GM21529 (cell line): ENCODE results near the gene HLCS.

Experiments used
- ATAC-seq: cut with Tn5 transposase; IDR thresholded peaks from one replicate; pipeline ENCODE4 v1.9.1; 2021; ENCODE audit not compliant: unreplicated experiment

The HLCS gene

GRCh38 chr21:36916718-36917117 is 49.8 kb downstream of the HLCS start:
- ATAC-seq, result no peak

GRCh38 chr21:36915696-36916245 is 50.7 kb downstream of the HLCS start:
- ATAC-seq, result no peak

DNA sequence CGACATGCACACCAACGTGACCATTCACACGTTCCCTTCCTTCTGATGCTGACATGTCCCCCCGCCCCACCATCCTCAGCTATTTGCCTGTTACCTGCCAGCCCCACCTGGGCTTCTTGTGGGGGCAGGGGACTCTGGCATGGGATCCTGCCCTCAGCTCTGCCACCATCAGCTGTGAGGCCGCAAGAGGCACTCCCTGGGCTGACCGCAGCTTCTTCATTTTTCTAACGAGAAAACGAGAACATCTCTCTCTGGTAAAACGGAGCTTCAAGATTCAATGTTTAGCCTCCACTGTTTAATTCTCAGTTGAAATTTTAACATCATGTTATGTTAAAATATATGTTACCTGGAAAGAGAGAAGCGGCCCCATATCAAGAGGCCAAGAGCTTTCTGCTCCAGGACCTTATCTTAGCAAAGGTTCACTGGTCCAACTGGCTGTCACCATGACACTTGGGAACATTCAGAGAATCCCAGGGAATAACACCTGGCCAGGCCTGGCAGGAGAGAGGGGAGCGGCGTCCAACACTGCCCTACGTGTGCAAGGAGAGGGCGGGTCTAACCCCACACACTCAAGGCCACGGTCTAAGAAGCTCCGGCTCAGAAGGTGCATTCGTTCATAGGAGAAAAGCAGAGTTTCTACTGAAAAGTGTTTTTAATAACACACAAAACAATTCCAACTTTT is 51.3 kb downstream of the HLCS start:
- no peak for ATAC-seq

- no peak for ATAC-seq
Observed at GRCh38 chr21:36914244-36915013, 52.0 kb downstream of the HLCS start.

DNA sequence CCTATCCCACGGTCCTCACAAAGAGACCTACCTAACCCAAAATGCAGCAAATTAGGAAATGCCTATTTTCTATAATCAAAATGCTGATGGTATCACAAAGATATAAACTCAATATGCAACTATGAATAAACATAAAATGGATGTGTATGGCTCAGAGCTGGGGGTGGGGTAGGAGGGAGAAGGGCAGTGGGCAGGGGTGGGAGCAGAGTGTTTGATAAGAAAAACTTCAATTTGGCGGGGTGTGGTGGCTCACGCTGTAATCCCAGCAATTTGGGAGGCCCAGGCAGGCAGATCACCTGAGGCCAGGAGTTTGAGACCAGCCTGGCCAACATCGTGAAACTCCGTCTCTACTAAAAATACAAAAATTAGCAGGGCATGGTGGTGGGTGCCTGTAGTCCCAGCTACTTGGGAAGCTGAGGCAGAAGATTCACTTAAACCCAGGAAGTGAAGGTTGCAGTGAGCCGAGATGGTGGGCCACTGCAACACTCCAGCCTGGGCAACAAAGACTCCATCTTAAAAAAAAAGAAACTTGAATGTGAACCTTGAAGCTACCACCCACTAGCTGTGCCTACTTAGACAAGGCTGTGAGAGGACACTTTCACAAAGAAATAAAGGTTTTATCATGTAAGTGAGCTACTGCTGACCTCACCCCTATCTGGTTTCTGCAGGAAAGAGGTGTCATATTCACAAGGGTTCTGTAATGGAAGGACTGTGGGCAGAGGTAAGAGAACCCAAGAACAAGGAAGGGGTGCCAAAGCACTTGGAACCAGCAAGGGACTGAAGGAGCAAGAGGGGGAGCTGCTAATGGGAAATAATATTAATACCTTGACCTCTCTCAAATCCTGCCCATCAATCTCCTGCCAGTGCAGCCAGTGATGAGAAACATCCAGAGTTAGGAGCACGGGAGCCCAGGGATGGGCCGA is 53.0 kb downstream of the HLCS start:
- ATAC-seq, result no peak

DNA sequence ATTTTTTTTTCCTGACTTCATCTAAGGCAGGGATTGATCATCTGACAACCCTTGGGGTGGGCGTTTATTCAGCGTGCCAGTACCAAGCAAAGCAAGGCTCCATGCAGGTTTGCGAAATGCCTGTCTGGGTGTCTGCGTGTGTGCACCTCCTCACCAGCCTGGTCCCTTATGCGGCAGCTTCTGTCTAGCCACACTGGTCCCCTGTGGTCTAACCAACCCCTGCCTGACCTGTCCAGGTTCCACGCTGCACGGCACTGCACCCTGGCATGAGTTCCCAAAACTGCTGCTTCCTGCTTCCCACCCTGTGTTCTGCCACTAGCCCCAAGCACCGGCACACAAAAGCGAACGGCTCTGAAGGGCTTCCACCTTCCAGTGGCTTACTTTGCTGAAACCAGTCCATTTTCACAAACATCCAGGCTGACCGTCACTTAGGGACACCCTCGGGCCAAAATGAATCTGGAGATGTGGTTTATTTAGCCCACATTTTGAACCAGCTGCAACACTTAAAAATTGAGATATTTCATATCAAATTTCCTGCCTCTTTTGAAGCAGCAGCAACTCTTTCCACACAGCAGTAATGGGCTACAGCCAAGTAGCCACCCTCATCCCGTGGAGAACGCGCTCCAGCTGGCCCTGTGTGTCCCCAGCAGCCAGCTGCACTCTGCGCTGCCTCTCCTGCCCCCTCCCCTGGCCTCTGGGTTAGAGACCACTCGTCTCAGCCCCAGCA is 55.7 kb downstream of the HLCS start:
- no peak for ATAC-seq

- ATAC-seq, result no peak
Observed at GRCh38 chr21:36909901-36910561, 56.4 kb downstream of the HLCS start.

- ATAC-seq, result no peak
Observed at GRCh38 chr21:36909423-36909822, 57.0 kb downstream of the HLCS start.

GRCh38 chr21:36908260-36908908 is 58.1 kb downstream of the HLCS start:
- ATAC-seq, result no peak

- no peak for ATAC-seq
Observed at GRCh38 chr21:36904093-36904666, 62.3 kb downstream of the HLCS start.

GRCh38 chr21:36902793-36903192 is 63.7 kb downstream of the HLCS start:
- no peak for ATAC-seq

GRCh38 chr21:36902331-36902730 is 64.1 kb downstream of the HLCS start:
- ATAC-seq, result no peak

DNA sequence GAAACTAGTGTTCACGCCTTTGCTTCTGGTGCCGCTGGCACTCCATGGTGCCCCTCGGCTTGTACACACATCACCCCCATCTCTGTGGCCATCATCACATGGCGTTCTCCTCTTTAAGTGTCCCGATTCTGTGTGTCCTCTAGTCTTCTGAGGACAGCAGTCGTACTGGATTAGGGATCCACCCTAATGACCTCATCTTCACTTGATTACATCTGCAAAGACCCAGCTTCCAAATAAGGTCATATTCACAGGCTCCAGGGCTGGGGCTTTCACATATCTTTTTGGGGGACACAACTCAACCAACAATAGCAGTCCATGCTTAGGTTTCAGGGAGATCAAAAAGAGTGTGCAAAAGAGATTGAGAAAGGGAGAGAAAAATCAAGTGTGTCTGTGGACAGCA is 64.9 kb downstream of the HLCS start:
- no peak for ATAC-seq

GRCh38 chr21:36893581-36893980 is 72.9 kb downstream of the HLCS start:
- no peak for ATAC-seq

GRCh38 chr21:36892201-36892600 is 74.3 kb downstream of the HLCS start:
- no peak for ATAC-seq

GRCh38 chr21:36891692-36892091 is 74.8 kb downstream of the HLCS start:
- ATAC-seq, result no peak

DNA sequence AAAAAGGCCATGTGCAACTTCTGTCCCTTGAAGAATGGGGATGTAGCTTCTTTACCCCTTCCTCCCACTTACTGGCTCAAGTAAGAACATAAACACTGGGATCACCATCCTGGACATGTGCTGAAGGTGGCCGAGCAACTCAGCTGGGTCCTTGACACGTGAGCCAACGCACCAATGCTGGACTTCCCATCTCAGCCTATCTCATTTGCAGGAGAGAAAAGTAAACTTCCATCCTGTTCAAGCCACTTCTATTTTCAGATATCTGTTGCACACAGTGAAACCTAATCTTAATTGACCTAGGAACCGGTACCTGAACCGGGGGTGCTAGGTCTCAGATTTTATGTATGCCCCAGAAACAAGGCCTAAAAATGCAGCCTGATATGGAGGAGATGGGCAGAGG is 75.3 kb downstream of the HLCS start:
- ATAC-seq, result no peak

GRCh38 chr21:36890086-36890485 is 76.4 kb downstream of the HLCS start:
- no peak for ATAC-seq

DNA sequence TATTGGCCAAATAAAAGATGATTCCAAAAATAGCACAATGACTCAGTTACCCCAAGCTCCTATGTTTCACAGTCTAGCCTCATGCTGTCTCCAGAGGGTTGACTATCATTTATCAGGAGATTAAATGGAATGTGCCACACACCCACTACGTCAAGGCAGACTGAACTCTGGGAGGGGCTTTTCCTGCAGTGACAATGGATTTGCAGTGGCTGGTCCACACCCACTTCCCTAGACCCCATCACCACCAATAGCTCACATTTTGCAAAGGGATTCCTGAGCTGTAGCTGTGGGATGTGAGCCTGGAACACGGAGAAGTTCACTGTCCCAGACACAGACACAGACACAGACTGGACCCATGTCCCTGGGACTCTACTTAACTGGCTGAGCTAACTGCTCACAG is 77.1 kb downstream of the HLCS start:
- ATAC-seq, result no peak
